Adrenal gland (tissue), 12 donors: ENCODE measurements around the gene BOC. TPM values are rescaled to one million over a fixed set of nuclear protein-coding genes. Genes with fewer than 3 reads are reported as not detected.
A peak's percentile ranks its signal among the peaks of the same experiment; 100 is the strongest.

Experiments
- DNase-seq, 7 donors: peaks; one replicate each; pipeline ENCODE4 v3.0.0-alpha.2; 2019 to 2020
- H3K27ac ChIP-seq, 5 donors: fragments of 200-600 bp; sonication (generic) in 4 of 5; 1 replicate in 3 of 5; 2 replicates in 2 of 5; pipeline versions ENCODE4 v1.5.1 to v1.8.0; 2016 to 2020; ENCODE audit warnings: mild to moderate bottlenecking in 1 of 5
- H3K27me3 ChIP-seq: fragments of 200-600 bp; 2 replicates; pipeline ENCODE4 v1.8.0; 2021
- H3K36me3 ChIP-seq, 2 donors: fragments of 200-600 bp; replicated peaks in 1 of 2; 1 replicate in 1 of 2; 2 replicates in 1 of 2; pipeline versions ENCODE4 v1.5.1 to v1.8.0; 2018 to 2022
- H3K4me1 ChIP-seq, 2 donors: fragments of 200-600 bp; replicated peaks in 1 of 2; 1 replicate in 1 of 2; 2 replicates in 1 of 2; pipeline versions ENCODE4 v1.5.1 to v1.8.0; 2018 to 2021
- H3K4me3 ChIP-seq, 4 donors: fragments of 200-600 bp; sonication (generic) in 3 of 4; one replicate each; pipeline ENCODE4 v1.5.1; 2016 to 2018
- H3K9me3 ChIP-seq, 3 donors: fragments of 200-600 bp; sonication (generic) in 1 of 3; replicated peaks in 1 of 3; 1 replicate in 2 of 3; 2 replicates in 1 of 3; pipeline versions ENCODE4 v1.5.1 to v1.8.0; 2016 to 2021
- CTCF ChIP-seq, 6 experiments: fragments of 450-650 bp in 4 of 6; fragments of 200-600 bp in 2 of 6; sonication (generic) in 1 of 6; IDR thresholded peaks; 1 replicate in 5 of 6; 2 replicates in 1 of 6; pipeline versions ENCODE4 v1.5.1 to v1.8.0; 2016 to 2021; ENCODE audit warnings: antibody characterized with exemption in 6 of 6, mild to moderate bottlenecking in 2 of 6, moderate library complexity in 1 of 6
- POLR2A ChIP-seq, 2 donors: fragments of 450-650 bp; IDR thresholded peaks; one replicate each; pipeline ENCODE4 v1.6.1; 2017; ENCODE audit warnings: antibody characterized with exemption in 2 of 2, mild to moderate bottlenecking in 2 of 2, moderate library complexity in 1 of 2
- WGBS, 4 donors: extraction: QIAGEN DNeasy Blood & Tissue Kit in 2 of 4; methylation state at CpG; one replicate each; pipeline versions ENCODE4 v1.1.5 to v1.1.7; 2013 to 2017; 5-methylcytosine and 5-hydroxymethylcytosine counted together
- intact Hi-C, 2 donors: fragments of 100-400 bp; cut with DNase I; formaldehyde crosslinking; loops; one replicate each; pipeline versions ENCODE4 v1.14.1 to v1.15.0; 2022 to 2023
- polyA plus RNA-seq, 3 donors: library from polyadenylated mRNA; stranded (reverse); fragments of 200-250 nt in 2 of 3; fragments of 350-450 nt in 1 of 3; fragmentation: Illumina TruSeq in 1 of 3; extraction: RNeasy Lipid Tissue Mini Kit (QIAGEN cat#74804) in 1 of 3; gene quantifications; one replicate each; pipeline ENCODE4 v1.2.3, GENCODE V29; 2013 to 2014
- total RNA-seq, 9 donors: library from RNA; depleted of rRNA in 4 of 9; stranded (reverse); fragments of >200 nt in 4 of 9; fragments of 120-200 nt in 1 of 9; fragmentation: NEBNext Ultra II Directional in 1 of 9; extraction: Animal tissue kit (Norgen Biotek cat#: 25700) in 1 of 9; gene quantifications; one replicate each; pipeline versions ENCODE4 v1.1.0 to v1.2.4, GENCODE V29; 2013 to 2023
- donor health status: healthy with polysubstance abuse.
- donor health status: Bipolar disorder and iron deficiency.
- donor health status: DM: yes; HTN: yes; CAD: no.
- donor health status: DM: no; HTN: no; CAD: no.
- donor health status: DM: no; HTN: no; CAD: no.
- donor health status: DM: yes; HTN: yes; CAD: no.

Gene BOC
- total and polyA plus RNA-seq, 12 donors, result 1.9 to 22.3 (median 9.5) TPM

DNA sequence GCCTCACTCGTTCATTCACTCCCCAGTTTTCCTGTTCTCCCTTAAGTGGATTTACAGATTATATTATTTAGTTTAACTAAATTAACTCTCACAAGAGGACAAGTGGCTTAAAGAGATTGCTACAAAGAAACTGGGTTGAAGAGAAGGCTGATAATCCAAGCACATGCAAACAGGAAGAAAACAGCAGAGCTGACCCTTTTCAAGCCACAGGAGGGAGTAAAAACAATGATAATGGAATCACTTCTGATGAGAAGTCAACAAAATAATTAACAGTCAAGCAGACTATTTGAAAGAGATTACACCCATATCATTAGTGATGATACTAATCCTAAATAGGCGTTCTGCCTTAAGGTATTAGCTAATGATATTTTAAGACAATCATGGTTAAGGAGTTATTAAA, 31.7 kb downstream of the BOC start:
- Histone ChIP-seq H3K4me3 (no peak overlapping the region), H3K27me3 (no peaks in the 10 kb centered on the region), H3K36me3 (no peaks in the 10 kb centered on the region), H3K4me1 (peaks cover 0 to 18% of the 10 kb centered on the region in 2 donors), H3K9me3 (no peaks in the 10 kb centered on the region), H3K27ac (no peak overlapping the region)
- intact Hi-C loops, result no loop called here
- TF ChIP-seq CTCF (IDR thresholded peaks at IDR 0.05), result no peak
- TF ChIP-seq POLR2A (IDR thresholded peaks at IDR 0.05), result no peak
- no peak for DNase-seq
- 70 to 83% (median 74%) methylated on average over 2 of the region's 2 CpGs for WGBS, 4 donors

DNA sequence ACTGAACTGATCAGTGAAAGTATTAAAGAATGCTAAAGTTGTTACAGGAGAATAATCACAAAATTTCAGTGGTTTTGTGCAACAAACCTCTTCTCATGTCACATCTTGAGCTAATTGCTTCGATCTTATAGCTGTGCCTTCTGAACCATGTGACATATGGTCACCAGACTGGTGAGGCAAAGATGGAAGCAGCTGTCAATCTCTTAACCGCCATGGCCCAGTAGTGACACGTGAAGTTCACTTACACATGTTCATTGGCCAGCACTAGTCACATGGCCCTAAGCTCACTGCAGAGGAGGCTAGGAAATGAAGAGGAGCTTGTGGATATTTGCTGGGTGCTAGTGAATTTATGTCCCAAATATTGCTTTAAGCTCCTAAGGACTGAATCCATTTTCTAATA, 32.5 kb downstream of the BOC start:
- TF ChIP-seq POLR2A (IDR thresholded peaks at IDR 0.05) (no peak), CTCF (IDR thresholded peaks at IDR 0.05) (no peak)
- no peak overlapping the region for H3K27ac ChIP-seq
- H3K9me3 ChIP-seq, result no peaks in the 10 kb centered on the region
- H3K27me3 ChIP-seq, result no peaks in the 10 kb centered on the region
- H3K36me3 ChIP-seq, result no peaks in the 10 kb centered on the region
- WGBS, 4 donors, result 88 to 100% (median 91%) methylated on average over 3 of the region's 3 CpGs
- DNase-seq, result no peak
- intact Hi-C loops, result no loop called here
- no peak overlapping the region for H3K4me3 ChIP-seq
- peaks cover 0 to 18% of the 10 kb centered on the region in 2 donors for H3K4me1 ChIP-seq

DNA sequence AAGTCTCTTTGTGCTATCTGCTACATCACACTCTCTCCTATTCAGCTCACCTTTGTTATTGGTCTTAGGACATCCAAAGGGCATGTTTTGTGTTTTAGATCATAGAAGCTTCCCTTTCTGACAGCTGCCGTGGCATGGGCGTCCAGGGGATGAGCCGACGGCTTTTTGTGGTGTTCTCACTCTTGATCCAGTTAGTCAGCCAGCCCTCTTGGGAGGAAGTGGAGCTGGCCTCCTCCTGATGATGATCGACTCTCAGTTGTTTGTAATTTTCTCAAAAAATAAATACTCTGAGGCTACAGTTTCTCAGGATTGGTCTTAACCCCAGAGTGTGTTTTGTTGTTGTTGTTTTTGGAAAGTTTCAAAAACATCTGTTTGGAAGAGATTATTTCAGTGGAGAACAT, 34.4 kb downstream of the BOC start:
- peak in 1 of 7 donors; percentile 27 for DNase-seq
- peak overlapping the region in 3 of 5 donors; percentile 9 to 82 (median 42) for H3K27ac ChIP-seq
- H3K4me3 ChIP-seq, result no peak overlapping the region
- TF ChIP-seq POLR2A (IDR thresholded peaks at IDR 0.05), result no peak
- TF ChIP-seq CTCF (IDR thresholded peaks at IDR 0.05), result no peak
- 40 to 73% (median 53%) methylated on average over 5 of the region's 5 CpGs for WGBS, 4 donors
- H3K36me3 ChIP-seq, result peaks cover 0 to 5% of the 10 kb centered on the region in 2 donors
- H3K27me3 ChIP-seq, result no peaks in the 10 kb centered on the region
- H3K9me3 ChIP-seq, result no peaks in the 10 kb centered on the region
- intact Hi-C loops, result no loop called here
- H3K4me1 ChIP-seq, result peaks cover 0 to 18% of the 10 kb centered on the region in 2 donors

- intact Hi-C loops, result no loop called here
- no peak overlapping the region for H3K4me3 ChIP-seq
- peak overlapping the region in 2 of 5 donors; percentile 48 to 82 for H3K27ac ChIP-seq
- H3K9me3 ChIP-seq, result no peaks in the 10 kb centered on the region
- TF ChIP-seq CTCF (IDR thresholded peaks at IDR 0.05) (no peak), POLR2A (IDR thresholded peaks at IDR 0.05) (no peak)
- no peak for DNase-seq
- peaks cover 0 to 18% of the 10 kb centered on the region in 2 donors for H3K4me1 ChIP-seq
- no peaks in the 10 kb centered on the region for H3K27me3 ChIP-seq
- H3K36me3 ChIP-seq, result peaks cover 0 to 12% of the 10 kb centered on the region in 2 donors
Measured at GRCh38 chr3:113247068-113247467, 35.7 kb downstream of the BOC start.
